B cell (primary cell): ENCODE results near the gene IFNLR1.

Experiments used
- CTCF ChIP-seq: fragments of 200-600 bp; IDR thresholded peaks from one replicate; pipeline ENCODE4 v1.8.0; 2022; ENCODE audit warnings: antibody characterized with exemption, mild to moderate bottlenecking
- EZH2 ChIP-seq: IDR thresholded peaks from 2 replicates; pipeline ENCODE4 v1.6.1; 2012; ENCODE audit warnings: borderline replicate concordance, low read depth, mild to moderate bottlenecking, moderate library complexity, low read length; ENCODE audit not compliant: insufficient read depth, poor library complexity, severe bottlenecking

- TF ChIP-seq EZH2: no peak
- no peak for TF ChIP-seq CTCF
Measured at GRCh38 chr1:24203404-24203803, 16.3 kb upstream of the IFNLR1 start.
